ENCODE data around the gene LRRFIP2.

GRCh38 chr3:37116998-37117397 is 57.4 kb downstream of the LRRFIP2 start:
- TF ChIP-seq CTCF (IDR thresholded peaks at IDR 0.05) (no peak), POLR2A (IDR thresholded peaks at IDR 0.05) (no peak)

All from ovary (tissue), 3 donors.